ENCODE data around the gene EFTUD2.

The EFTUD2 gene

DNA sequence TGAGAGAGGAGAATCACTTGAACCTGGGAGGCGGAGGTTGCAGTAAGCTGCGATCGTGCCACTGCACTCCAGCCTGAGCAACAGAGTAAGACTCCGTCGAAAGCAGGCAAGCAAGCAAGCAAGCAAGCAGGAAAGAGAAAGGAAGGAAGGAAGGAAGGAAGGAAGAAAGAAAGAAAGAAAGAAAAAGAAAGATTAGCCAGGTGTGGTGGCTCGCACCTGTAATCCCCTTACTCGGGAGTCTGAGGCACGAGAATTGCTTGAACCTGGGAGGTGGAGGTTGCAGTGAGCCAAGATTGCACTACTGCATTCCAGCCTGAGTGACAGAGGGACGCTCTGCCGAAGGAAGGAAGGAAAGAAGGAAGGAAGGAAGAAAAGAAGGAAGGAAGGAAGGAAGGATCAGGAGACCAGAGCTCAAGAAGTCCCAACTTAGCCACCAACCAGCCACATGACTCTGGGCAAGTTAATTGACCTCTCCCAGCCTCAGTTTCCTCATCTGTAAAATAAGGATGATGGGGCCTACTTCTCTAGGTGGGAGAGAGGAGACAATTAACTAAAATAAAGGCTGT lies 9.6 kb upstream of the EFTUD2 start:
- H3K4me3 ChIP-seq (ENCODE audit: low read depth in 1 of 2, low read length in 2 of 2) = no peak overlapping the region
- H3K9me3 ChIP-seq (ENCODE audit: control insufficient read depth in 1 of 2, low read length in 2 of 2) = no peaks in the 10 kb centered on the region
- H3K4me1 ChIP-seq (ENCODE audit: control insufficient read depth in 1 of 2, insufficient read depth in 2 of 2, low read length in 2 of 2) = peaks cover 8 to 10% of the 10 kb centered on the region in 2 donors
- peaks cover 4% of the 10 kb centered on the region for H3K27me3 ChIP-seq (ENCODE audit: low read depth, low read length)
- H3K36me3 ChIP-seq (ENCODE audit: control insufficient read depth in 1 of 2, insufficient read depth in 2 of 2, low read length in 2 of 2) = no peaks in the 10 kb centered on the region
- no peak overlapping the region for H3K27ac ChIP-seq (ENCODE audit: low read length)

DNA sequence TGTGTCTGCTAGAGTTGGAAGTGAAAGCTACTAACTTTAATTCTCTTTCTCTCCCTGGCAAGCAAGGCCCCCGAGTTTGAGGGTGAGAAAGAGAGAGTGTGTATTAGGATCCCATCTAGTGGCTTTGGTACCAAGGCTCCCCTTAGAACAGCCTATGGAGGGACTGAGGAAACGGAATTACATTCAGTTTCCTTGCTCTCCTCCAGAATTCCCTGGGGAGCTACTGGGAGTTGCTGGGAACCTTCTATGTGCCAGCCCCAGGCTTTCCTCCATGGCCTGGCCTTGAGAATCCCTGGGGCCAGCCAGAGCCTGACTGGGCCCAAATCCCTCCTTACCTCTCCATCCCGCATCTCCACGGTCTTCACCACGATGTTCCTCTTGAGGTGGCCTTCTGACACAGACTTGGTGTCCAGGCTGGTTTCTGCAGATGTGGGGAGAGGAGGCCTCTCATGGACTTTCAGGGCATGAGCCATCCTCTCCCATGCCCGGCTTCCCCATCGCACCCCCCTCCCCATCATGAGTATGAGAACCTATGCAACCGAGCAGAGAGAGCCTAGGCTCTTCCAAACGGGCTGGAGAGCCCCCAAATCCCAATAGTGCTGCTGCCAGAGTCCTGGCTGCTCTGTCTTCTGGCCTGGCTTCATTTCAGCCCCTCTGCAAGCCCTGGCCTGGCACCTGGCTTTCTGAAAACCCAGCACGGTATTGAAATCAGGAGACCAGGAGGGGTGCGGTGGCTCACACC lies 8.7 kb upstream of the EFTUD2 start:
- no peaks in the 10 kb centered on the region for H3K36me3 ChIP-seq (ENCODE audit: control insufficient read depth in 1 of 2, insufficient read depth in 2 of 2, low read length in 2 of 2)

DNA sequence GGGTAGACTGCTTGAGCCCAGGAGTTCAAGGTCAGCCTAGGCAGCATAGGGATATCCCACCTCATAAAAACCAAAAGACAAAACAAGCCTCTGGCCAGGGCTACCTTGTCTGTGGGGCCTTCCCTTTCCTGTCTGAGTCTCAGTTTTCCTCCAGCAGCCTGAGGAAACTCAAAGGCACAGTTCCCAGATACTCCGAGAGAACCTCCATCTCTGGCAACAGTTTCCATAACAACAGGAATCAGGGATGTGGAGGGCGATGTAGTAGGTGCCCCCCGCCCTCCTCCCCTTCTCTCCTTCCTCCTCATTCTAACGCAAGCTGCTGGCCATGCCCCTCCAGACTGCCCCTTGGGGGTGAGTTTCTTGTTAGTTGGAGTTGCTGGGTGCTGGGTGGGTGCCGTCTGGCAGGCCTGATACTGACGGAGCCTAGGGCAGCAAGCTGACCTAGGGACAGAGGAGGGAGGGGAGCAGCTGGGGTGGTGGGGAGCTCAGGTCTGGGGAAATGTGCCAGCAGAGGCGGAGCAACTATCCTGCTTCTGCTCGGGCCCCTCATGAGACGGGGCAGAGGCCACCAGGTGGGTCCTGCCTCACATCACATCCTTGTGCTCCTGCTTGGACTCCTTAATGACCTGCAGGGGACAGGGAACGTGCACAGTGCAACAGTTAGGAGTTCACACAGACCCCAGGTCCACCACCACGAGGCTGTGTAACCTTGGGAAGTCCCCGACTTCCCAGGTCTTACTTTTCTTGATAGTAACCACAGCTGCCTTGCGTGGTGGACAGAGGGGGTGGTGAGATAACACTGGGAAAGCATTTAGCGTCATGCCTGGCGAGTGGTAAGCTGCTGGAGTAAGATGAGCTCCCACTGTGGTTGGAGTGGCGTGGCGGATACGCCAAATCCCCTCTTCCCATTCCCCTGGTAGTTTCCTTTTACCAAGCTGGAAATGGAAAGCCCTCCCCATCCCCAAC lies 7.8 kb upstream of the EFTUD2 start:
- H3K9me3 ChIP-seq (ENCODE audit: control insufficient read depth in 1 of 2, low read length in 2 of 2) = no peaks in the 10 kb centered on the region
- no peaks in the 10 kb centered on the region for H3K27me3 ChIP-seq (ENCODE audit: low read depth, low read length)
- H3K36me3 ChIP-seq (ENCODE audit: control insufficient read depth in 1 of 2, insufficient read depth in 2 of 2, low read length in 2 of 2) = no peaks in the 10 kb centered on the region
- peaks cover 8 to 10% of the 10 kb centered on the region in 2 donors for H3K4me1 ChIP-seq (ENCODE audit: control insufficient read depth in 1 of 2, insufficient read depth in 2 of 2, low read length in 2 of 2)
- no peak overlapping the region for H3K27ac ChIP-seq (ENCODE audit: low read length)
- no peak overlapping the region for H3K4me3 ChIP-seq (ENCODE audit: low read depth in 1 of 2, low read length in 2 of 2)

More for the DNA sequence above, 8.7 kb upstream of the EFTUD2 start:
- no peaks in the 10 kb centered on the region for H3K9me3 ChIP-seq (ENCODE audit: control insufficient read depth in 1 of 2, low read length in 2 of 2)
- peaks cover 8 to 10% of the 10 kb centered on the region in 2 donors for H3K4me1 ChIP-seq (ENCODE audit: control insufficient read depth in 1 of 2, insufficient read depth in 2 of 2, low read length in 2 of 2)
- peaks cover 4% of the 10 kb centered on the region for H3K27me3 ChIP-seq (ENCODE audit: low read depth, low read length)
- H3K4me3 ChIP-seq (ENCODE audit: low read depth in 1 of 2, low read length in 2 of 2) = no peak overlapping the region
- H3K27ac ChIP-seq (ENCODE audit: low read length) = no peak overlapping the region

DNA sequence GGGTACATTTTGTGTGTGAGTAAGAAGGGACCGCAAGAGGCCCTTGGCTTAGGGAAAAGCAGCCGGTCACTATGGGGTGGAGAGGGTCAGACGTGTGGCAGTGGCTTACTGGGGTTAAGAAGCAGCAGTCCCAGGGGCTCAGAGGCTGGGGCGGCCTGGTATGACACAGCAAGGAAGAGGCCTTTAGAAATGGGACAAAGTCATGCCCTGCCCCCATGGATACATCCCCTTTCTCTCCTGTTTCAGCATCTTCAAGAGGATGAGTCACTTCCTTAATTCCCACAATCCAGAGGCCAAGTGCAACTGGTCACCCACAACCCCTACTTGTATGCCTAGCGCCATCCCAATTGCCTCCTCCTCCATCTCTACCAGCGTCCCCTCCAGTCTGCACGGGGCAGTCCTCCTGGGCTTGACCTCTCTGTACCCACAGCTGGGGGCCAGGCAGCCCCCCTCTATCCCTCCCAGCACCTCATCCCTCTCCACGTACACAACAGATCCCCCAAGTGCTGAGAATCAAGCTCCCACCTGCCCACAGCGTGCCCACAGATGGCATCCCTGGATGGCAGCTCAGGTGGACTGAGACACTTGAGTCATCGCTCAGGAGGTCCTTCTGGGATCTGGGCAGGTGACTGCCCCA lies 6.9 kb upstream of the EFTUD2 start:
- Histone ChIP-seq H3K36me3 (ENCODE audit: control insufficient read depth in 1 of 2, insufficient read depth in 2 of 2, low read length in 2 of 2) (no peaks in the 10 kb centered on the region), H3K4me3 (ENCODE audit: low read depth in 1 of 2, low read length in 2 of 2) (no peak overlapping the region), H3K27ac (ENCODE audit: low read length) (peak overlapping the region; percentile 39), H3K4me1 (ENCODE audit: control insufficient read depth in 1 of 2, insufficient read depth in 2 of 2, low read length in 2 of 2) (peaks cover 2 to 8% of the 10 kb centered on the region in 2 donors), H3K9me3 (ENCODE audit: control insufficient read depth in 1 of 2, low read length in 2 of 2) (no peaks in the 10 kb centered on the region), H3K27me3 (ENCODE audit: low read depth, low read length) (no peaks in the 10 kb centered on the region)

DNA sequence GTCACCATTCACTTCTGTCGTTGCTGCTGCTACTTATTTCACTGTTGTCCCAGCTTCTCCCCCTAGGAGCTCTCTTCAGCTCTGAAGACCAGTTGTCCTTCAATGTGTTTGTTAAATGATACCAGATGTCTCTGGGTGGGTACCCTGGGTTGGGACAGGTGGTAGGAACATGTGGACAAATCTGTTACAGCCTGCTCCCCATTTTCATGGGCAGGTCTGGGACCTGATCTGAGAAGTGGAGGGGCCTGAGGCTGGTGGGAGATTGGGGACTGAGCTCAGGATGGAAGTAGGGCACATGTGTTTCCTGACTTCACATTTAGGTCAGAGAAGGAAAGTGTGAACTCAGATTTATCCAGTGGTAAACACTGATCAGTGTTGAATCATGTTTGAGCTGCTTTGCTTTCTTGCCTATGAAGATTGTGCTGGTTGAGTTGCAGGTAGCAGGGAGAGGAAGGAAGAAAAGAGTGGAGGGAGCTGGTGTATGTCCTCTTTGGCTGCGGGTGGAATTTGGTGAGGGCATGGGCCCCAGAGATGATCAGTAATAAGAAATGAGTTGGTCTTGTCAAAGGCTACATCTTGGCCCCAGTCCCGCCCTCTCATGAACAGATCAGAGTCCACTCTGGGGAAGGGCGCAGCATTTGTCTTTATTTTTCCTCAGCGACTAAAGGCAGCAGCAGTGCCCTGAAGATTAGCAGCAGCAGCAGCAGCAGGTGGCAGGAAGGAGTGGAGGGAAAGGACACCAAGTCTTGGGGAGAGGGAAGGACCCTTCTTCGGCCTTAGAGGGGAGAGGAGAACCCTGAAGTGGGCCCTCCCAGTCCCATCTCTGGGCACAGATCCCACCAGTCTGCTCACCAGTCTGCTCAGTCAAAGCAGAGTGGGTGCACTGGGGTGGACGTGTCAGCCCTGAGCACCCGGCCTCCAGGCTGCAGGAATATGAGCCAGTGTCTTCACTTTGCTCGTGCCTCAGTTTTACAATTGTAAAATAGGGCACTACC lies 6.1 kb upstream of the EFTUD2 start:
- no peaks in the 10 kb centered on the region for H3K27me3 ChIP-seq (ENCODE audit: low read depth, low read length)
- peaks cover 7 to 16% of the 10 kb centered on the region in 2 donors for H3K4me1 ChIP-seq (ENCODE audit: control insufficient read depth in 1 of 2, insufficient read depth in 2 of 2, low read length in 2 of 2)
- H3K36me3 ChIP-seq (ENCODE audit: control insufficient read depth in 1 of 2, insufficient read depth in 2 of 2, low read length in 2 of 2) = no peaks in the 10 kb centered on the region
- peak overlapping the region; percentile 39 for H3K27ac ChIP-seq (ENCODE audit: low read length)
- no peaks in the 10 kb centered on the region for H3K9me3 ChIP-seq (ENCODE audit: control insufficient read depth in 1 of 2, low read length in 2 of 2)
- no peak overlapping the region for H3K4me3 ChIP-seq (ENCODE audit: low read depth in 1 of 2, low read length in 2 of 2)

DNA sequence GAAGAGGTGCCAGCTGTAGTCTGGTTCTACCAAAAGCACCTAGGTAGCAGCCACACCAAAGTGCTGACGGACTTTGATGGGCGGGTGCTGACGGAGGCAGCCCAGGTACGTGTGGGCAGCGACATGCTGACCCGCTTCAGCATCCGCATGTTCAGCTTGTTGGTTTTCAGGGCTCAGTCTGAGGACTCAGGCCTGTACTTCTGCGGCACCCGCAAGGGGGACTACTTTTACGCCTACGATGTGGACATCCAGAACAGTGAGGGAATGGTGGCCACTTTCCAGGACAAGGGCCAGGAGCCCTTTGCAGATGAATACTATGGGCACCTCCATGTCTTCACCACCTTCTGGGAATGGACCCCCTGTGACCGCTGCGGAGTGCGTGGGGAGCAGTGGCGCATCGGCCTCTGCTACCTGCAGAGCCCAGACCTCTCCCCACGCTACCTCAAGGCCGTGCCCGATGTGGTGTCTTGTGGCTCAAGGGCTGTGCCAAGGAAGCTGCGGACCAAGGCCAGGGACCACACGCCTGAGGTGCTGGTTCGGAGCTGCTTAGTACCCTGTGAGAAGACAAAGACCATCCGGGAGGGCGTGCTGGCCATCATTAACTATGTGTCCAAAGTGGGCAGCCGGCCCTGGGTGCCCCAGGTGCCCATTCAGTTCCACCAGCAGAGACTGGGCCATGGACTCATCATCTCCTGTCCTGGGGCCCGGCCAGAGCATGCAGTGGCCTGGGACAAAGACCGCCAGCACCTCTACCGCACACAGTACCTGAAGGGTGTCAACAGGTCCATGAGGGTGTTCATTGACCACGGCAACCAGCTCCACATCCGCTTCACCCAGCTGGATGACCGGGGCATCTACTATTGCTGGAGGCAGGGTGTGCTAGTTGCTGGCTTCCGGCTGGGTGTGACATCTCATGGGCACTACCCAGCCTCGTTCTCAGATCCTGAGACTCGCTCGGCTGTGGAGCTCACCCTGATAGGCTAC lies 5.0 kb upstream of the EFTUD2 start:
- no peaks in the 10 kb centered on the region for H3K9me3 ChIP-seq (ENCODE audit: control insufficient read depth in 1 of 2, low read length in 2 of 2)
- no peaks in the 10 kb centered on the region for H3K36me3 ChIP-seq (ENCODE audit: control insufficient read depth in 1 of 2, insufficient read depth in 2 of 2, low read length in 2 of 2)
- no peak overlapping the region for H3K27ac ChIP-seq (ENCODE audit: low read length)
- no peaks in the 10 kb centered on the region for H3K27me3 ChIP-seq (ENCODE audit: low read depth, low read length)
- no peak overlapping the region for H3K4me3 ChIP-seq (ENCODE audit: low read depth in 1 of 2, low read length in 2 of 2)
- H3K4me1 ChIP-seq (ENCODE audit: control insufficient read depth in 1 of 2, insufficient read depth in 2 of 2, low read length in 2 of 2) = peaks cover 12 to 20% of the 10 kb centered on the region in 2 donors

DNA sequence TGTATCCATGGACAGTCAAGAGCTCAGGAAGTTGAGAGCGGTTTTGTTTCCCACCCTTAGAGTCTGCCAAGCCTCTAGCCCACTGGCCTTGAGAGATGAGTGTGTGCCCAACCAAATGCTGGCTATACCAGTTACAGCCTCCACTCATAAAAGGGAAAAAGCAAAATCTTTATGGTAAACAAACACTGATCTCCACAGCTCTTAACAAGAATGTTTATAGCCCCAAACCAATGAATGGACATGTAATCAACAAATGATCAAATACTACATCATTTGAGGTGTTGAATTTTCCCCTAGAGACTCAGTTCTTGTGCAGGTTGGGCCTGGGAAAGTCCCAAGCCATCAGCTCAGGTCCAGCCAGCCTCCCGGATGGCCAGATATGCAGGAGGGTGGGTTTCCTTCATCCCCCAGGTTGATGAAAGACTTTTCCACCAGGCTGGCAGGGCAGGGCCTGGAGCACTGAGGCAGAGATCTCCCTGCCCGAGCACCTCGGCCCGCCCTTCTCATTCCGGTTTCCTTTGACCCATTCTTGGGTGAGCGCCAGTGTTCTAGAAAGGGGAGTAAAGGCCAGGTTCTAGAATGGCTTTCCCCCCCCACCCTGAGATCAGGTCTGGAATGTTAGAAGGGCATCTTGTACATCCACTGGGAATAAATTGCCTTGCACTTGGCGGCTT lies 3.9 kb upstream of the EFTUD2 start:
- no peaks in the 10 kb centered on the region for H3K9me3 ChIP-seq (ENCODE audit: control insufficient read depth in 1 of 2, low read length in 2 of 2)
- no peaks in the 10 kb centered on the region for H3K27me3 ChIP-seq (ENCODE audit: low read depth, low read length)
- no peak overlapping the region for H3K4me3 ChIP-seq (ENCODE audit: low read depth in 1 of 2, low read length in 2 of 2)
- H3K4me1 ChIP-seq (ENCODE audit: control insufficient read depth in 1 of 2, insufficient read depth in 2 of 2, low read length in 2 of 2) = peaks cover 16 to 20% of the 10 kb centered on the region in 2 donors
- H3K27ac ChIP-seq (ENCODE audit: low read length) = no peak overlapping the region
- H3K36me3 ChIP-seq (ENCODE audit: control insufficient read depth in 1 of 2, insufficient read depth in 2 of 2, low read length in 2 of 2) = no peaks in the 10 kb centered on the region

DNA sequence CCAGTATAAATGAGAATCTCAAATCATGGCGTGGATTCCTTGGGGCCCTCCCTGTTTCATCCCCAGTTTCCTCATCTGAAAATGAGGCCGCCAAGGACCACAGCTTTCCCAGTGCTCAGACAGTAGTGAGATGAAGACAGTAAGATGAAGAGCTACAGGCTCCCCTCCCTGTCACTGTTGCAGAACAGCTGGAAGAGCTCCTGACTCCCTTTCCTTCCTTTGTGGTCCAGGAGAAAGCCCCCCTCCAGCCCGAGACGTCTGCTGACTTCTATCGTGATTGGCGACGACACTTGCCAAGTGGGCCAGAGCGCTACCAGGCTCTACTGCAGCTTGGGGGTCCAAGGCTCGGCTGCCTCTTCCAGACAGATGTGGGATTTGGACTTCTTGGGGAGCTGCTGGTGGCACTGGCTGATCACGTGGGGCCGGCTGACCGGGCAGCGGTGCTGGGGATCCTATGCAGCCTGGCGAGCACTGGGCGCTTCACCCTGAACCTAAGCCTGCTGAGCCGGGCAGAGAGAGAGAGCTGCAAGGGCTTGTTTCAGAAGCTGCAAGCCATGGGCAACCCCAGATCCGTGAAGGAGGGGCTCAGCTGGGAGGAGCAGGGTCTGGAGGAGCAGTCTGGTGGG lies 3.0 kb upstream of the EFTUD2 start:
- no peaks in the 10 kb centered on the region for H3K27me3 ChIP-seq (ENCODE audit: low read depth, low read length)
- no peak overlapping the region for H3K27ac ChIP-seq (ENCODE audit: low read length)
- no peak overlapping the region for H3K4me3 ChIP-seq (ENCODE audit: low read depth in 1 of 2, low read length in 2 of 2)
- H3K36me3 ChIP-seq (ENCODE audit: control insufficient read depth in 1 of 2, insufficient read depth in 2 of 2, low read length in 2 of 2) = no peaks in the 10 kb centered on the region
- no peaks in the 10 kb centered on the region for H3K9me3 ChIP-seq (ENCODE audit: control insufficient read depth in 1 of 2, low read length in 2 of 2)
- H3K4me1 ChIP-seq (ENCODE audit: control insufficient read depth in 1 of 2, insufficient read depth in 2 of 2, low read length in 2 of 2) = peaks cover 20 to 25% of the 10 kb centered on the region in 2 donors

DNA sequence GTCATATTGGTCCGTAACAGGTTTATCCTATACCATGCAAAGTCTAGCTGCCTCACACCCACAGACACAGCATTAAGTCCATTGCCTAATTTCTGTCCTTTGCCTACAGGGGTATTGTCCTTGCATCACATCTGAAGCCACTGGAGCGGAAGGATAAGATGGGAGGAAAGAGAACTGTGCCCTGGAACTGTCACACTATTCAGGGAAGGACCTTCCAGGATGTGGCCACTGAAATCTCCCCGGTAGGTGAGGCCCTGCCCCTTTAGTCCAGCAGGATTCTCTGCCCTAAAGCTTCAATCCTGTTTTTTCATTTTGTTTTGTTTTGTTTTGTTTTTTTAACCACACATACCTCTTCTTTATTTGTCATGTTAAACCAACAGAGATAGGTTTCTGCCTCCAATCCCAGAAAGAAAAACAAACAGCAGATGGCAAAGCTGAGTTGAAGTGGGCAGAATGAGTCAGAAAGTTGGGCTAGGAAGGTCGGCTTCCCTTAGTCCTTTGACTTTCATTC lies 2.2 kb upstream of the EFTUD2 start:
- no peaks in the 10 kb centered on the region for H3K36me3 ChIP-seq (ENCODE audit: control insufficient read depth in 1 of 2, insufficient read depth in 2 of 2, low read length in 2 of 2)
- peaks cover 19 to 25% of the 10 kb centered on the region in 2 donors for H3K4me1 ChIP-seq (ENCODE audit: control insufficient read depth in 1 of 2, insufficient read depth in 2 of 2, low read length in 2 of 2)
- H3K4me3 ChIP-seq (ENCODE audit: low read depth in 1 of 2, low read length in 2 of 2) = no peak overlapping the region
- H3K27ac ChIP-seq (ENCODE audit: low read length) = no peak overlapping the region
- H3K27me3 ChIP-seq (ENCODE audit: low read depth, low read length) = no peaks in the 10 kb centered on the region
- H3K9me3 ChIP-seq (ENCODE audit: control insufficient read depth in 1 of 2, low read length in 2 of 2) = no peaks in the 10 kb centered on the region
